HEK293T (cell line): ENCODE data around the gene ZBTB42.
"Not testable (repeated sequence)": the region's sequence is repeated elsewhere in the genome, so short reads cannot be mapped to it uniquely, and the experiment has no call there.

Source experiments
- CTCF ChIA-PET: fragments of 350-600 bp; formaldehyde crosslinking; extraction: SDS; loops from one replicate; lab custom pipeline; 2021; ENCODE audit warnings: antibody characterized with exemption, inconsistent platforms; lab: Yijun Ruan, JAX
- POLR2A ChIA-PET: fragments of 350-600 bp; formaldehyde crosslinking; extraction: SDS; loops from one replicate; lab custom pipeline; 2020; ENCODE audit warnings: antibody characterized with exemption, inconsistent platforms; lab: Yijun Ruan, JAX
- DNase-seq: peaks from one replicate; pipeline ENCODE4 v3.0.0; 2012; ENCODE audit warnings: mixed read lengths; ENCODE audit errors: extremely low spot score
- ARNT ChIP-seq: fragments of 450-650 bp; IDR thresholded peaks from 2 replicates; pipeline ENCODE4 v1.6.1; 2017; ENCODE audit warnings: mild to moderate bottlenecking
- BHLHE40 ChIP-seq: fragments of 450-650 bp; IDR thresholded peaks from 2 replicates; pipeline ENCODE4 v1.6.1; 2016; ENCODE audit warnings: mild to moderate bottlenecking, moderate library complexity, borderline replicate concordance
- CTBP1 ChIP-seq: fragments of 450-650 bp; IDR thresholded peaks from 2 replicates; pipeline ENCODE4 v1.6.1; 2016; ENCODE audit warnings: borderline replicate concordance
- ELF4 ChIP-seq: fragments of 450-650 bp; IDR thresholded peaks from 2 replicates; pipeline ENCODE4 v1.6.1; 2017; ENCODE audit warnings: antibody characterized with exemption
- FOXA1 ChIP-seq: fragments of 450-650 bp; IDR thresholded peaks from 2 replicates; pipeline ENCODE4 v1.6.1; 2016; ENCODE audit warnings: mild to moderate bottlenecking
- FOXK2 ChIP-seq: fragments of 450-650 bp; IDR thresholded peaks from 2 replicates; pipeline ENCODE4 v1.6.1; 2016; ENCODE audit warnings: mild to moderate bottlenecking
- FOXM1 ChIP-seq: fragments of 450-650 bp; IDR thresholded peaks from 2 replicates; pipeline ENCODE4 v1.6.1; 2017; ENCODE audit warnings: mild to moderate bottlenecking, borderline replicate concordance
- HDGF ChIP-seq: fragments of 450-650 bp; IDR thresholded peaks from 2 replicates; pipeline ENCODE4 v1.6.1; 2017; ENCODE audit warnings: antibody characterized with exemption, borderline replicate concordance
- L3MBTL2 ChIP-seq: fragments of 450-650 bp; conservative IDR thresholded peaks from 2 replicates; pipeline ENCODE4 v1.6.1; 2016; ENCODE audit warnings: mild to moderate bottlenecking
- LEF1 ChIP-seq: fragments of 450-650 bp; IDR thresholded peaks from 2 replicates; pipeline ENCODE4 v1.6.1; 2017; ENCODE audit warnings: mild to moderate bottlenecking, borderline replicate concordance
- NFRKB ChIP-seq: fragments of 450-650 bp; IDR thresholded peaks from 2 replicates; pipeline ENCODE4 v1.6.1; 2016; ENCODE audit warnings: mild to moderate bottlenecking, moderate library complexity
- SP1 ChIP-seq: fragments of 450-650 bp; IDR thresholded peaks from 2 replicates; pipeline ENCODE4 v1.6.1; 2017
- SUZ12 ChIP-seq: fragments of 450-650 bp; IDR thresholded peaks from 2 replicates; pipeline ENCODE4 v1.6.1; 2016; ENCODE audit warnings: mild to moderate bottlenecking
- TARDBP ChIP-seq: fragments of 450-650 bp; IDR thresholded peaks from 2 replicates; pipeline ENCODE4 v1.6.1; 2016
- ZNF384 ChIP-seq: fragments of 450-650 bp; IDR thresholded peaks from 2 replicates; pipeline ENCODE4 v1.6.1; 2016
- TF ChIP-seq, protein P1 (sequence below): fragments of 450-650 bp; IDR thresholded peaks from 2 replicates; pipeline ENCODE4 v1.6.1; 2016

Gene ZBTB42

DNA sequence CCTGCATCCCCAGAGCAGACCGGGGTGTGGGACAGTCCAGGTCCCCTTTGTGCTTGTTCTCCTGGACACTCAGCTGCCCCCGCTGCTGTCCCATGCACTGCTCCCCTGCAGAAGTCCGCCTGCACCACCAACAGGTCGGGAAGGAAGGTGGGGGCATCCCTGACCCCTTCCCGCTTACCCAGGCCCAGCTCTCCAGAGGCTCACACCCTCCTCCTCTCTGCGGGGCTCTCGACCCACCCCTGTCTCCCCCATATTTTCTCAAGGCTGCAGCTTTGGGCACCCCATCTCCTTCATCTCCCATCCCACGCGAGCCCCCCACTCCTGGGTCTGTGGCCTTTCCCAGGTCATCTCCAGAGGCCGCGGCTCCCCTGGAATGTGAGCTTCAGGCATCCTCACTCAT, 9.4 kb downstream of the ZBTB42 start:
- POLR2A ChIA-PET, result no interaction called here
- TF ChIP-seq NFRKB (no peak), SP1 (no peak), HDGF (no peak), FOXK2 (no peak), FOXA1 (no peak), ZNF384 (no peak), CTBP1 (no peak), BHLHE40 (no peak), TARDBP (no peak), ARNT (no peak), ELF4 (no peak), SUZ12 (no peak), LEF1 (no peak), FOXM1 (no peak), L3MBTL2 (no peak)
- TF ChIP-seq, protein P1, sequence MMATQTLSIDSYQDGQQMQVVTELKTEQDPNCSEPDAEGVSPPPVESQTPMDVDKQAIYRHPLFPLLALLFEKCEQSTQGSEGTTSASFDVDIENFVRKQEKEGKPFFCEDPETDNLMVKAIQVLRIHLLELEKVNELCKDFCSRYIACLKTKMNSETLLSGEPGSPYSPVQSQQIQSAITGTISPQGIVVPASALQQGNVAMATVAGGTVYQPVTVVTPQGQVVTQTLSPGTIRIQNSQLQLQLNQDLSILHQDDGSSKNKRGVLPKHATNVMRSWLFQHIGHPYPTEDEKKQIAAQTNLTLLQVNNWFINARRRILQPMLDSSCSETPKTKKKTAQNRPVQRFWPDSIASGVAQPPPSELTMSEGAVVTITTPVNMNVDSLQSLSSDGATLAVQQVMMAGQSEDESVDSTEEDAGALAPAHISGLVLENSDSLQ, result no peak
- no peak for DNase-seq
- CTCF ChIA-PET, result no interaction called here

DNA sequence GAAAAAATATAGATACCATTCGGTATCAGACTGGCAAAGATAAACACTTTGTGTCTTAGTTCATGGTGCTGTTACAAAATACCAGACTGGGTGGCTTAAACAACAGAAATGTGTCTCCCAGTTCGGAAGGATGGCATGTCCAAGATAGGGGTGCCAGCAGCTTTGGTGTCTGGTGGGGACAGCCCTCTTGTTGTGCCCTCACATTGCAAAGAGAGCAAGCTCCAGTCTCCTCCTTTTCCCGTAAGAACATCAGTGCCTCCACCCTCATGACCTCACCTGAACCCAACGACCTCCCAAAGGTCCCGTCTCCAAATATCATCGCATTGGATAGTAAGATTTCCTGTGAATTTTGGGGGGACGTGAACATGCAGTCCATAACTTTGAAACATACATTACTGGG, 12.4 kb downstream of the ZBTB42 start:
- ChIA-PET POLR2A (interaction anchor here (1.4 to 1.5 kb wide), 2 partner anchors 12 to 14 kb away, joined by 3 to 4 read pairs; partner anchors contain the start of gene ZBTB42), CTCF (no interaction called here)
- DNase-seq, result no peak
- no peak for TF ChIP-seq ARNT
- TF ChIP-seq L3MBTL2, result no peak
- no peak for TF ChIP-seq HDGF
- TF ChIP-seq CTBP1, result no peak
- TF ChIP-seq, protein P1, result no peak
- TF ChIP-seq FOXA1, result no peak
- no peak for TF ChIP-seq NFRKB
- TF ChIP-seq BHLHE40, result no peak
- TF ChIP-seq FOXK2, result no peak
- no peak for TF ChIP-seq ZNF384
- TF ChIP-seq SUZ12, result no peak
- TF ChIP-seq SP1, result no peak
- no peak for TF ChIP-seq TARDBP
- no peak for TF ChIP-seq FOXM1
- TF ChIP-seq LEF1, result no peak
- TF ChIP-seq ELF4, result no peak

DNA sequence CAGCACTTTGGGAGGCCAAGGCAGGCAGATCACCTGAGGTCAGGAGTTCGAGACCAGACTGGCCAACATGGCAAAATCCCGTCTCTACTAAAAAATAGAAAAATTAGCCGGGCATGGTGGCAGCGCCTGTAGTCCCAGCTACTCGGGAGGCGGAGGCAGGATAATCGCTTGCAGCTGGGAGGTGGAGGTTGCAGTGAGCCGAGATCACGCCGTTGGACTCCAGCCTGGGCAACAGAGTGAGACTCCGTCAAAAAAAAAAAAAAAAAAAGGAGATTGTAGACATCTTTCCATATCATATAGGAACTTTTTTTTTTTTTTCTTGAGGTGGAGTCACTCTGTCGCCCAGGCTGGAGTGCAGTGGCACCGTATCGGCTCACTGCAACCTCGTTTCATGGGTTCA, 13.8 kb downstream of the ZBTB42 start:
- POLR2A ChIA-PET, DNase-seq, CTCF ChIA-PET: not testable (repeated sequence)

DNA sequence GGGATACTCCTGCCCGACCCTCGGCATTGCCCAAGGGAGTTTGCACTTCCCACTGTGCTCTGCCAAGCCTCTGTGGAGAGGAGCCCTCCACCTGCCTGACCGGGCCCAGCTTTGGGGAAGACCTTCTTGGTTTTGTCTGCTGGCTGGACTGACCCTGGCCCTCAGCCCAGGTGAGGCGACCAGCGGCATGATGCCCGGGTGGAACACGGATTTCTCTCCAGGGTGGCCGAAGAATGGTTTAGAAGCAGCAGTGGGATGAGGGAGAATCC, 15.6 kb downstream of the ZBTB42 start:
- POLR2A ChIA-PET, result interaction anchor here (1.1 kb wide), 1 partner anchor 19 kb away, joined by 4 read pairs; no protein-coding TSS in a partner anchor
- no peak for DNase-seq
- CTCF ChIA-PET, result no interaction called here
- no peak for TF ChIP-seq FOXM1
- TF ChIP-seq HDGF, result no peak
- TF ChIP-seq FOXA1, result no peak
- no peak for TF ChIP-seq ARNT
- TF ChIP-seq TARDBP, result no peak
- no peak for TF ChIP-seq L3MBTL2
- TF ChIP-seq, protein P1, result no peak
- TF ChIP-seq ELF4, result no peak
- TF ChIP-seq LEF1, result no peak
- TF ChIP-seq FOXK2, result no peak
- TF ChIP-seq ZNF384, result no peak
- no peak for TF ChIP-seq CTBP1
- TF ChIP-seq NFRKB, result no peak
- no peak for TF ChIP-seq SP1

DNA sequence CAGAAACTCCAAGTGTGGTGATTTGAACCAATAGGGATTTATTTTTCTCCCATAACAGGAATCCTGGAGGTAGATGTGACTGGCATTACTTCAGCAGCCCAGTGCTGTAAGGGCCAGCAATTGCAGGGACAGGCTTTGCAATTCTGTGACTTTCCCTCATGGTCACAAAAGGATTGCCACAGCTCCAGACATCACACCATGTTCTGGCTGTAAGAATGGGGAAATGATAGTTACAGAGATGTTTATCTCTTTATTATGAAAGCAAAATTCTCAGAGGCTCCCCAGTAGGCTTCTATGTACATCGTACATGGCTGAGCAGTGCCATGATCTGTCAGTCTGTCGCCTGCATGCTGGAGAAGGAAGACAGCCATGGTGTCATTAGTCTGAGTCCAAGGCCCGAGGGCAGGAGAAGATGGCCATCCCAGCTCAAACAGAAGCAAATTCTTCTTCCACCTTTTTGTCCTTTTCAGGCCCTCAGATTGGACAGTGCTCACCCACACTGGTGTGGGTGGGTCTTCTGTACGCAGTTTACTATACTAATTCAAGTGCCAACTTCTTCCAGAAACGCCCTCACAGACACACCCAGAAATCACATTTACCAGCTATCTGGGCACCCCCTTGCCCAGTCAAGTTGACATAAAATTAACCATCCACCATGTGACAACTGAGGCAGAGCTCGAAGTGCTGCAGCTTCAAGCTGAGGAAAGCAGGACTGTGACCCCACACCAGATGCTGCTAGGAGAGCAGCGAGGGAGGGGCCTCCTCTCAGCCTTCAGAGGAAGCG, 17.2 kb downstream of the ZBTB42 start:
- POLR2A ChIA-PET, result interaction anchor here (1.0 kb wide), 1 partner anchor 66 kb away, joined by 4 read pairs; the partner anchor contains the start of gene SIVA1

More for the DNA sequence above, 17.2 kb downstream of the ZBTB42 start:
- no peak for DNase-seq
- TF ChIP-seq FOXK2, result no peak
- no peak for TF ChIP-seq ARNT
- no peak for TF ChIP-seq CTBP1
- no peak for TF ChIP-seq NFRKB
- TF ChIP-seq FOXM1, result no peak
- TF ChIP-seq L3MBTL2, result no peak
- no peak for TF ChIP-seq ZNF384
- TF ChIP-seq SP1, result no peak
- TF ChIP-seq TARDBP, result no peak
- TF ChIP-seq, protein P1, result no peak
- no peak for TF ChIP-seq SUZ12
- no peak for TF ChIP-seq FOXA1
- TF ChIP-seq HDGF, result no peak
- no peak for TF ChIP-seq ELF4
- no peak for TF ChIP-seq LEF1
- no peak for TF ChIP-seq BHLHE40
- CTCF ChIA-PET, result no interaction called here
